Right hindlimb (tissue), 1 donor: Measurements from ENCODE around the gene MYT1.

Source experiments
- DNase-seq: peaks from one replicate; pipeline ENCODE4 v3.0.0-alpha.2; 2018

MYT1 gene

DNA sequence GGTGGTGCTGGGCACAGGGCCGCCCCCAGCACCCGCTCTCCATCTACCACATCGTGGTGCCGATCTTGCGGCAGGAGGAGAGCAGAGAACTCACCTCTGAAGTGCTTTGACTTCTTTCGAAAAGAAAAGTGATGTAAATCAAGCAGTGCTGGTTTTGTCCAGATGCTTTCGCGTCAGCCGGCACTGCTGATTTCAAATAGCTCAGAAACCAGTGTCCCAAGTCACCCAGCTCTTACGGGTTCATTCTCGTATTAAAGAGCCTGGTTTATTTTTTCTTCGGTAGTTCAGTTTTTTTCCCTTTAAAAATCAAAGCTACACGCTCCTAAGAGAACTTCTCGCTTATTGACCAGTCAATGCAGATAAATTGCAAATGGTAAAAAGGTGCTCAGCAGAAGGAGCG is 32.1 kb downstream of the MYT1 start:
- DNase-seq: no peak

DNA sequence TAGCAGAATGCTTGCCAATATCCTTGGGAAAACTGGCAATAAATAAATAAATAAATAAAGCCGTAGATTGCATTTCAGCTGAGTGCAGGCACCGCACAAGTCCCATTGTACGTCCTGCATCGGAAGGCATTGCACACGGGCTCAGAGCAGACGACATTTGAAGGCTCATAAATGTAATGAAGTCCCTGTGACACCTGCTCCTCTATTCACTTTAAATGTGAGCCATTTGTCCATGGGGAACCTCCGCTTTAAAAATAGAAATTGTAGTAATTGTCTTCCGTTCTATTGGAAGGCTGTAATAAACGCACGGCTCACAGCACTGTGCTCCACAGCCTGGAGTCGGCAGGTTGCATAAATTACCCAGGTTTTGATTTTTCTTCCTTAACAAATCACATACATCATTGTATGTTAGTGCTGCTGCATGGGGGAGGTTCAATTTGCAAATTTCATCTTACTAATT is 32.6 kb downstream of the MYT1 start:
- no peak for DNase-seq

DNA sequence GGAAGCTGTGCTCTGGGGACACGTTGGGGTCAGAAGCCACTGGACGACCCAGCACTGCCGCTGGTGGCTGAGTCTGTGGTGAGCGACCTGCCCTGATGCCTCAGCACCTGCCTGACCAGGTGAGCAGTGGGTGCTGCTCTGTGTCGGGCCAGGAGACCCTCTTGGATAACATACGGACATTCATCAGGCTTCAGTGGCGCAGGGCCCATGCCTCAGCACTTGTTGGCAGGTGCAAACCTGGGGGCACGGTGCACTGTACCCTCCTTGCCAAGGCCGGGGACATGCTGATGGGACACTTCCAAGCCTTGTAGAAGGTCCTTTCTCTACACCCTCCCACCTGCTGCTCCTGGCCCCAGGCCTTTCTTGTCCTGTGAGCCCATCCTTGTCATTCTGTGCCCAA is 34.1 kb downstream of the MYT1 start:
- no peak for DNase-seq

DNA sequence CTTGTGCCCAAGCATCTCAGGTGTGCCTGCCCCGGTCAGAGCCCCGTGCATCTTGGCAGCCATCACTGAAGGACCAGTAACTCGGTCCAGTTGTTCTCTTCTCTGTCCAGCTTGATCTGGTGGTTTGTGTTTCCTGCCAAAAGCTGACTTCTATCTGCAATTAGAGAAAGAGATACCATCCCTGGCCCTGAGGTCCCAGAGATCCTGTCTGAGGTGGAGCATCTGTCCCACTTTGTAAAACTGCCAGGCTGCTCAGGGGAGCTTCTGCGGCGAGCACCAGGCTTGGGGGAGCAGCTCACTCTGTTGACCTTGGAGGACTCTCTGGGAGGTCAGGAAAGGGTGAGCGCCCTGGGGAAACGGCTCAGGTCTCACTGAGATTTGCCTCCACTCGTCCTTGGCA is 35.1 kb downstream of the MYT1 start:
- no peak for DNase-seq

DNA sequence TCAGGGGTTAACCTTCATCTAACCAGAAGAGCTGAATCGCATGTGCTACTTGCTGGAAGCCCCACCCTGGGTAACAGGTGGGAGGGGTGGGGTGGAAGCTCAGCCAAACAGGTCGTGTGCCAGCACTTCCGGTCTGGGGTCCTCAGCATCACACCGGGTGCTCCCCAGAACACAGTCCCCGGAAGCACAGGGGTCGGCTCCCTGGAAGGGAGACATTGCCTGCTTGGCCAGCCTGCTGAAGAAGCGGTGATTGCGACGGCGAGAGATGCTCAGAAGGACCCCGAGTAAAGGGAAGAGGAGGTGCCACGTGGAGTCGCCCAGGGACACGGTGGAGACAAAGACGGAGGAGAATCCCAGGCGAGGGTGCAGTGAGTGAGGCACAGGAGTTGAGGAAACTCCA is 36.5 kb downstream of the MYT1 start:
- no peak for DNase-seq

DNA sequence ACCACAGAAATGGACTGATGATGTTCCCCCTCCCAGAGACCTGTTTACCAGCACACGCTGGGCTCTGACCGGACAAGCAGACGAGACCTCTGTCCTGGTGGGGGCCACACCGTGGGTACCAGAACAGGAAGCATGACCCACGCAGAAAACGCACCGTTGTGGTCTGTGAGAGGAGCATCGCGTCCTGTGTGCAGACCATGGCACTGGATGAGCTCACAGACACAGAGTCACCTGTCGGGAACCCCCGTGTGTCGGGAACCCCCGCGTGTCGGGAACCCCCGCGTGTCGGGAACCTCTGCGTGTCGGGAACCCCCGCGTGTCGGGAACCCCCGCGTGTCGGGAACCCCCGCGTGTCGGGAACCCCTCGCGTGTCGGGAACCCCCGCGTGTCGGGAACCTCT is 37.4 kb downstream of the MYT1 start:
- DNase-seq: no peak

DNA sequence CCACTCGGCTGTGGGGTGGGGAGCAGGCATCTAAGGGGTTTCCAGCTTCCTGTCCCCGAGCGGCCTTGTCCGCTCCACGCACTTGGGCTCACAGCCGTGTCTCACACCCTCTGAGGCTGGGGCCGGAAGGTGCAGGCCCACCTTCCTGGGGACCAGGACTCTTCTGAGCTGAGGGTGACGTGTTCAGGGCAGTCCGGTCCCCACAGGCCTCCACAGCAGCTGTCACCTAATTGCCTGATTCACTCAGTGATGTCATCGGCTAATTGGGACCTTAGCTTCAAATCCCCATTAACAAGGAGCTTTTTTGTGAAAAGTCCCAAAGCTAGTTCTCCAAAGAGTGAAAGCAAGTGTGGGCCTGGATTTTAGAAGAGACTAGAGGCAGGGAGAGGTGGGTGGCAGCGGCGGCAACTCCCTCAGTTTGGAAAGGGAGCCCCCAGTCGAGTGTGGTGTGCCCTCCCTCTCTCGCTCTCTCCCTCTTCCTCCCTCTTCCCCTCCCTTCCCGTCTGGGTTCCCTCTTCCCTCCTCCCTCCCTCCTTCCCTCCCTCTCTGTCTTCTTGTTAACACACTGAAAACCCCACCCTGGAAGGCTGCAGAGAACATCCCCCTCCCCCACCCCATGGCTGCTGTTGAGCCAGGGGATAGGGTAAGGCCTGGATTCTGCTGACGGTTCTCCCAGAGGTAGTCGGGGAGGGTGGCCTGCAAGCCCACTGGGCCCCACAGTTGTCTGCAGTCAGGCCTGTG is 39.0 kb downstream of the MYT1 start:
- no peak for DNase-seq

DNA sequence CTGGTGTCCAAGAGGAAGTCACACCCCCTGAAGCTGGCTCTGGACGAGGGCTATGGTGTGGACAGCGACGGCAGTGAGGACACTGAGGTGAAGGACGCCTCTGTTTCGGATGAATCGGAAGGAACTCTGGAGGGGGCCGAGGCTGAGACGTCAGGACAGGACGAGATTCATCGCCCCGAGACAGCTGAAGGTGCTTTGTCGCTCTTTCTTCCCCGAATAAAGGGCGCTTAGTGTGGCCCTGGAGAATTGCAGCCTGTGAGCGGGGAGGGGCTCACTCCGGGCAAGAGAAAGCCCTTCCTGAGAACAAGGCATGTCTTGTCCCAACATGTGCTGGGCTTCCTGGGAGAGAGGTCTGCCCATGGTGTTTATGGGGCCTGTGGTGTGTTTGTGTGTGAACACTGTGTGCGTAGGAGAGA is 41.4 kb downstream of the MYT1 start:
- no peak for DNase-seq

DNA sequence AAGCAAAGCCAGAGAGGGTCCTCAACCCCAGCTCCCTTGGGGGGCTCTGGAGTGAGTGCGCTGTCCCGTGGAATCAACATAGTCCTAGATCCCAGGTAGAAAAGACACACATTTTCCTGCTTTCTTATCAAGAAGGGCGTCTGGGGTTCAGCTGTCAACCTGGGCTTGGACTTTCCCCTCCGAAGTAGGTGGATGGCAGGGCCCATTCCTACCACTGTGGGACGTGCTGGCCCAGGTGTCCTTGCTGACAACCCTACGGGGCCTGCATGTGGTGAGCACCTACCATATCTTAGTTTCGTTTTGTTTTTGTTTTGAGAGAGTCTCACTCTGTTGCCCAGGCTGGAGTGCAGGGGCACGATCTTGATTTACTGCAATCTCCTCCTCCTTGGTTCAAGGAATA is 42.4 kb downstream of the MYT1 start:
- no peak for DNase-seq

DNA sequence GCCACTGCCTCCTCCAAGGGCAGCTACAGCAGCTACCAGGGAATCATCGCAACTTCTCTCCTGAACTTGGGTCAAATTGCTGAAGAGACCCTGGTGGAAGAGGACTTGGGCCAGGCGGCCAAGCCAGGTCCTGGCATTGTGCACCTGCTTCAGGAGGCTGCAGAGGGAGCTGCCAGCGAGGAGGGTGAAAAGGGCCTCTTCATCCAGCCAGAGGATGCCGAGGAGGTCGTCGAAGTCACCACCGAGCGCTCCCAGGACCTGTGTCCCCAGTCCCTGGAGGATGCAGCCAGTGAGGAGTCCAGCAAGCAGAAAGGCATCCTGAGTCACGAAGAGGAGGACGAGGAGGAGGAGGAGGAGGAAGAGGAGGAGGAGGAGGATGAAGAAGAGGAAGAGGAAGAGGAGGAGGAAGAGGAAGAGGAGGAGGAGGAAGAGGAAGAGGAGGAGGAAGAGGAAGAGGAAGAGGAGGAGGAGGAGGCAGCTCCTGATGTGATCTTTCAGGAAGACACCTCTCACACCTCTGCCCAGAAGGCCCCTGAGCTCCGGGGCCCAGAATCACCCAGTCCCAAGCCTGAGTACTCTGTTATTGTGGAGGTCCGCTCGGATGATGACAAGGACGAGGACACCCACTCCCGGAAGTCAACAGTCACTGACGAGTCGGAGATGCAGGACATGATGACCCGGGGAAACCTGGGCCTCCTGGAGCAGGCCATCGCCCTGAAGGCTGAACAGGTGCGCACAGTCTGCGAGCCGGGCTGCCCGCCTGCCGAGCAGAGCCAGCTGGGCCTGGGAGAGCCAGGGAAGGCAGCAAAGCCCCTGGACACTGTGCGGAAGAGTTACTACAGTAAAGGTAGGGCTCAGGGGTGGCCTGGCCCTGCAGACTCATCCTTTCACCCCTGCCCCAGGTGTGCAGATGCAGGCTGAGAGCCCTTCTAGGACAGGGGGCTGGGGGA is 43.7 kb downstream of the MYT1 start:
- DNase-seq: no peak

DNA sequence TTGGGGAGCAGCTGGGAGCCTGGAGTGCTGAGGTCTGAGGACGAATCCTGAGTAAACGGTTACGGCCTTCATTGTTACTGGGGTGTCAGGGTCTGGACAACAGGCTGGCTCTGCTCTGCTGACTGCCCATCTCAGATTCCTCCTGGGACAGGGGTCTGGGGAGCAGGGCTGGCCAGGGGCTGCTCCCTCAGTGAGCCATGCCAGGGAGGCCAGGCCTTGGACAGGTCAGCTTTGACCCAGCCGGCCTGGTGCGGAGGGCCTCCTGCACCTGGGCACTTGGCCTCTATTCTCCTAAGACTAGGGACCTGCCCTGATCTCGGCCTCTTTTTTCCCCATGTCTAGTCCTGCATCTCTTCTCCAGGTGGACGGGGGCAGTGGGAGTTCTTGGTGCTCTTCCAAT is 44.9 kb downstream of the MYT1 start:
- DNase-seq: no peak

DNA sequence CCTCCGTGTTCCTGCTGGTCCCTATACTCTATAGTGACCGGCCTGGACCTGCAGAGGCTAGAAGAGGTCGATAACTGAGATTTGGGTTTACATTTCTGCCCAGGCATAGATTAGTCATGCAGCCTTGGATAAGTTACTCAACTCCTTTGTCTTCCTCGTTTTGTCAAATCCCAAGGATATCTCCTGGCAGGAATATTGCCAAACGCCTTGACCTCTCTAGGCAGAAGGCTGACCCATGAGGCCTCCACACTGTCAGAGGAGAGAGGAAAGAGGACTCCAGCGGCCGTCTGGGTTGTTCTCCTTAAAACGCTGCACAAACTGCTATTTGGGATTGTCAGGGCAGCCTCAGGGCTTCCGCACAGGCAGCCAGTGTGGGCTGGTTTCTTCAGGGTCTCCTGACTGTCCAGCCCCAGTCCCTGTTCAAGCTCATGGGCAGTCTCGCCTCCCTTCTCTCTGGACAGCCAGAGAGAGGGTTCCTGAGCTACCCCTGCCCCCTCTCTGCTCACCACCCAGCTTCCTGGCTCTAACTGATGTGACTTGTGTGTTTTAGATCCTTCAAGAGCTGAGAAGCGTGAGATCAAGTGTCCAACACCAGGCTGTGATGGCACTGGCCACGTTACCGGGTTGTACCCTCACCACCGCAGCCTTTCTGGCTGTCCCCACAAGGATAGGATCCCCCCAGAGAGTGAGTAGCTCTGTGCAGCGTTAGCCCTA is 46.6 kb downstream of the MYT1 start:
- no peak for DNase-seq

DNA sequence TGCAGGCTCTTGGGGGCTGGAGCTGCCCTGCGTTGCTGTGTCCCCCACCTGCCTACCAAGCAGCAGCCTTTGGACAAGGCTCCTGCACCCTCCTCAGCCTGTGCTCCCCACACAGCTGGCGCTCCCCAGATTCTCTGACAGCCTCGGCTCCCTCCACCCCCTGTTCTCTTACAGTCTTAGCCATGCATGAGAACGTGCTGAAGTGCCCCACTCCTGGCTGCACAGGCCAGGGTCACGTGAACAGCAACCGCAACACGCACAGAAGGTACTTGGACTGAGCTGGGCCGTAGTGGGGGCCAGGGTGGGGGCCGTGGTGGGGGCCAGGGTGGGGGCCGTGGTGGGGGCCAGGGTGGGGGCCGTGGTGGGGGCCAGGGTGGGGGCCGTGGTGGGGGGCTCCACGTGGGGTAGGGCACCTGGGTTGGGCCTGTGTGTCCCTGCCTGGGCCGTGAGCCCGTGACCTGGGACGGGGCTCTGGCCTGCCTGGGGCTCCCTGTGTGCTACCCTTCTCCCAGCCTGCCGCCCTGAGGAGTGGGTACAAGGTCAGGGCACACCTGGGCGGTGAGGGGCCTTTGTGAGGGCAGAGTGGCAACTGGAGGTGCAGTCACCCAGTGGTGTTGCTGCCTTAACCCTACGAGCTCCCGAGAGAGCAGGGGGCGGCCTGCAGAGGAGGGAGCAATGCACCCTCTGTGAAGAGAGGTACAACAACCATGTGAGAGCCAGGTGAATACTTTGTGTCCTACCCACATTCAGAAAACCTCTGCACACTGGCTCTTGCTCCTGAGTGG is 47.8 kb downstream of the MYT1 start:
- DNase-seq: no peak

DNA sequence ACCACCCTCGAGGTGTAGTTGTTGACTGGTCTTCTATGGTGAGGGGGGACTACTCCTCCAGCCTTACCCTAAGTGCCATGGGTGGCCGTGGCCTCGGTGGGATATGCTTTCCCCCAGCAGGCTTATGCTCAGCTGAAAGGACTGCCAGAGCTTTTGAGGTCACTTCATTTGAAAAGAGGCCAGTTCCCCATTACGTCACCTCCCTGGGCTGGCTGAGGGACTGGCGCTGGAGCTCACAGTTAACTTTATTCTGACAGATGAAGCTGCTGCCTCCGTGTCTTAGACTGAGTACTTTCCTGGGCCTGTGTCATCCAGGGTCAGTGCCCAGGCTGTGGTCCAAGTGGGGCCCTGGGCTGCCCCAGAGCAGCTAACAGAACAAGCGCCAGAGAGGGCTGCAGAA is 48.5 kb downstream of the MYT1 start:
- peak; percentile 81 for DNase-seq

DNA sequence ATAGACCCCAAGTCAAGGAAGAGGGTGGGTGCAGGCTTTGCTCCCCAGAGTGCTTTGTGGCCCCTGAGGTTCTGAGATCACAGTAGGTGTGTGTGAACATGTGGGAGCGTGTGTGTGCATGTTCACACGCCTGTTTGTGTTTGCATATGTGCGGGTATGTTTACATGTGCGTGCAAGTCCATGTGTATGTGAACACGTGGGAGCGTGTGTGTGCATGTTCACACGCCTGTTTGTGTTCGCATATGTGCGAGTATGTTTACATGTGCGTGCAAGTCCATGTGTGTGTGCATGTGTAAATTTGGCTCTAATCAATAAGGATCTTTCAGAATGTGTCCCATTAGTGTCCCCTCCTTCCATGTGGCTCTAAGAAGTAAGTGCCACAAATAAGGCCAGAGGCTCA is 49.9 kb downstream of the MYT1 start:
- no peak for DNase-seq

DNA sequence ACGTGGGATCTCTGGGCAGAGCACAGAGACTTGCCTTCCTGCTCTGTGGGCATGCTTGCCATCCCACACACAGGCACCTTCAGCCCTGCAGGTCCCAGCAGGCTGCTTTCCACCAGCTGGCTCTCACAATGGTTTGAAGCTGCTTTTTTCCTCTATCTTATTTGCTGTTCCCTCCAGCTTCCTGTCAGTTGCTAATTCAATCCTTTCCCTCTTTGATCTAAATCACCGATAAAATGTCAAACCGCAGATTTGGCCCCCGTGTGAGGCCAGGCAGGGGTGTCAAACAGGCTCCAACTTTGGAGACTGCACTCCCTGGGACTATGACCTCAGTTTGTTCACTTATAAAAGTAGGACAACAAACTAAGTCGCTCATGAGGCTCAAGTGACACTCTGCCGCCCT is 50.7 kb downstream of the MYT1 start:
- DNase-seq: no peak

DNA sequence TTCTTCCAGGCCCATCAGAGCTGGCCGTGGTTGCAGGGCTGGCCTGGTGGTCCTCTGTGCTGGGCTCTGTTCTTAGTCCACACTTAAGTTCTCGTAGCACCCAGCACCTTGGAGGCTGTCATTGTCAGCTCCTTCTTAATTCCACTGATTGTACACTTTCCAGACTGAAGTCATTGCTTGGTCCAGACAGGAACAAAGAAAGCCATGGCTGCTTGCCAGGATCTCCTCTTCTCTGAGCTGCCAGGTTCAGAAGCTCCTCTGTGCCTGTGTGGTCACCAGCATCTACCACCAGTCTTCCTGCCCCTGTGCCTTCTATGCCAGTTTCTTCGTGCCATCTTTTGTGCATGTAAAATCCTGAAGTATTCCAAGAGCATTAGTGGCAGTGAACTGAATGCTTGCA is 51.8 kb downstream of the MYT1 start:
- DNase-seq: no peak

DNA sequence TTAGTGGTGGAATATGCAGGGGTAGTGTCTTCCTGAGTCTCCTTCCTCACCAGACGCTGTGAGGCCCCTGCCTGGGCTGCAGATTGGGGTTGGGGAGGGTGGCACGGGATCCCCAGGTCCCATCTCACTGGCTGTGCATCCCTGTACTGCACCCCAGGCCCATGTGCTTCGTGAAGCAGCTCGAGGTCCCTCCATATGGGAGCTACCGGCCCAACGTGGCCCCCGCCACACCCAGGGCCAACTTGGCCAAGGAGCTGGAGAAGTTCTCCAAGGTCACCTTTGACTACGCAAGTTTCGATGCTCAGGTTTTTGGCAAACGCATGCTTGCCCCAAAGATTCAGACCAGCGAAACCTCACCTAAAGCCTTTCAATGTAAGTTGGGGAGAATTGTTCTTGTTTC is 52.7 kb downstream of the MYT1 start:
- no peak for DNase-seq

DNA sequence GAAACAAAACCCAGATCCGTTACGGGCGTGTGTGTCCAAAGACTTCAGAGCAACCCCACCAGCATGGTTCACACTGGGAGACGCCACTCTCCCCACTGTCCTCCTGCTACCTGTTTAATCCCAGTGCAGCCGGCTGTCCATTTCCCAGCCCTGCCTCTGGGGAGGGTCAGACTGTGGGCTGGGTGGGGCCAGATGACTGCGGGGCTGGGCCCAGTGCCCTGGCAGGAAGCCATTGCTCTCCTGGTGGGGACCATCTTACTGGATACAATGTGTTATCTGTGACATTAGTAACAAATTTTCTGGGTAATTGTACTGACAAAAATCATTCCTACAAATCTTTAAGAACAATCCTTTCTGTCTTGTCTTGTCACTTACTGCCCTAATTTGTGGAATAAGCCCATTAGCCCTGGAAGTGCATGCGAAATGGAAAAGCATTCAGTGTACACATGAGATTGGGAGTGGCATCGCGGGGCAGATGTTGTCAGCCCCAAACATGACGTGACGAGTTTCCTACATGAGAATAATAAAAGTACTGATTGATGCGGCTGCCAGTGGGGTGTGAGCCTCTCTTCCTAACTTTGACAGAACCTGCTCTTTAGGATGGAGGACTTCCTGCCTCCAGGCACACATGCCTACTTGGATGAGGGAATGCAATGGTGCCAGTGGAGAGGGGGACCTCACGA is 53.4 kb downstream of the MYT1 start:
- DNase-seq: no peak

DNA sequence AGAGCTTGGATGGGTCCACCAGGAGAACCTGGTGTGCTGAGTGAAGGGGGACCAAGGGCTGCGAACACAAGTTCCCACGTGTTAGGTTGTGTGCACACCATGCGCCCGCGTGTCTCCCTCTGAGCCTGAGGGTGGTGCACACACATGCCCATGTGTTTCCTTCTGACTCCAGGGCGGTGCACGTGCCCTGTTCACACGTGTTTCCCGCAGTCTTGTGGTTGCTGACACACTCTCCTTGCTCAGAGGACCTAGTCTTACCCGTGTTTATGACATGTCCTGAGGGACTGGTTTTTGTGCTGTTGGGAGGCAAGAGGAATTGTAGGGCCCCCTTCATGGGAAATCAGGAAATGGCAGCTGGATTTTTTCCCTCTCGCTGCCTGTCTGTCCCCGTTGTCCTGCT is 55.0 kb downstream of the MYT1 start:
- no peak for DNase-seq

DNA sequence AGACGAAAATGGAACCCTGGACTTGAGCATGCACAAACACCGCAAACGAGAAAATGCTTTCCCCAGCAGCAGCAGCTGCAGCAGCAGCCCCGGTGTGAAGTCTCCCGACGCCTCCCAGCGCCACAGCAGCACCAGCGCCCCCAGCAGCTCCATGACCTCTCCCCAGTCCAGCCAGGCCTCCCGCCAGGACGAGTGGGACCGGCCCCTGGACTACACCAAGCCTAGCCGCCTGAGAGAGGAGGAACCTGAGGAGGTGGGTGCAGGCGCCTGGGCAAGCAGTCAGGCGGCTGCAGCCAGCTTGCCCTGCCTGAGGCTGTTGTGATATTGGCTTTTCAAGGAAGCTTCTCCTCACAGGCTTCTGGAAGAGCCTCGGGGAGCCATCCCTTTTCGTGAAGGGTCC is 55.5 kb downstream of the MYT1 start:
- DNase-seq: no peak

DNA sequence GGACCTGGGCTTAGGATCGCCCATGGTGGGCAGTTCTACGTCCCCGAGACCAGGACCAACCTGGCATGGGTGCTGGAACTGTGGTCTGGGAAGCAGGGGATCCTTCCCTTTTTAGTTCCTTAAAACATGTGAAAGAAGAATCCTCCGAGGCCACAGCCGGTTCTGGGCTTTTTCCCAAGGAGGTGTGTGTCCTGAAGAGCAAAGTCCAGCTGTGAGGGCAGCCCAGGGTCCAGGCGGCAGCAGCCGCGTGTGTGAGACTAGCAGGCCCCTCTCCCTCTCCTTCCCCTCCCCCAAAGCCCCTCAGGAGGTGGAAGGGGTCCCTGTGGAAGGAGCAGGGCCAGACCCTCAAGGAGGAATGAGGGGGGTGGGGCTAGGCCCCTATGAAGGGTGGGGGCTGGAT is 56.2 kb downstream of the MYT1 start:
- DNase-seq: no peak
